Naive thymus-derived CD8-positive, alpha-beta T cell (primary cell): Measurements from ENCODE around the gene DTX4. TPM values are rescaled to one million over a fixed set of nuclear protein-coding genes. Genes with fewer than 3 reads are reported as not detected.
A peak's percentile ranks its signal among the peaks of the same experiment; 100 is the strongest.
"Not testable (repeated sequence)": the region's sequence is repeated elsewhere in the genome, so short reads cannot be mapped to it uniquely, and the experiment has no call there.

Source experiments
- ATAC-seq, 2 donors: fragments of 150-1000 bp; cut with Tn5 transposase in 1 of 2; sonication (Bioruptor Pico), chemical (Tn5 transposase) in 1 of 2; 1 replicate in 1 of 2; 2 replicates in 1 of 2; pipeline ENCODE4 v1.10.0; 2021; ENCODE audit warnings: mild to moderate bottlenecking in 2 of 2, moderate library complexity in 2 of 2
- POLR2A ChIA-PET: fragments of 350-600 bp; sonication (Branson Sonifier 250); formaldehyde crosslinking; loops from one replicate; lab custom pipeline; 2021; ENCODE audit warnings: antibody characterized with exemption; lab: Charles Lee
- DNase-seq, 10 donors: peaks; one replicate each; pipeline versions ENCODE4 v3.0.0 to v3.0.0-alpha.2; 2020 to 2022
- H3K27ac Mint-ChIP-seq, 10 donors: one replicate each; pipeline ENCODE4 v1.8.0; 2020 to 2022; ENCODE audit warnings: mild to moderate bottlenecking in 10 of 10, mixed read lengths in 10 of 10, moderate library complexity in 4 of 10, inconsistent platforms in 1 of 10
- H3K27me3 Mint-ChIP-seq, 5 donors: one replicate each; pipeline ENCODE4 v1.8.0; 2021 to 2022; ENCODE audit warnings: mixed read lengths in 5 of 5
- H3K36me3 Mint-ChIP-seq, 3 donors: one replicate each; pipeline ENCODE4 v1.8.0; 2020 to 2022; ENCODE audit warnings: mixed read lengths in 3 of 3, mild to moderate bottlenecking in 2 of 3, inconsistent platforms in 1 of 3
- H3K4me1 Mint-ChIP-seq, 4 donors: one replicate each; pipeline ENCODE4 v1.8.0; 2021 to 2022; ENCODE audit warnings: mixed read lengths in 4 of 4
- H3K4me3 Mint-ChIP-seq, 10 donors: one replicate each; pipeline ENCODE4 v1.8.0; 2020 to 2022; ENCODE audit warnings: mild to moderate bottlenecking in 10 of 10, mixed read lengths in 10 of 10, moderate library complexity in 6 of 10, inconsistent platforms in 1 of 10
- H3K9me3 Mint-ChIP-seq, 9 donors: one replicate each; pipeline ENCODE4 v1.8.0; 2020 to 2022; ENCODE audit warnings: mixed read lengths in 9 of 9, mild to moderate bottlenecking in 3 of 9, inconsistent platforms in 1 of 9, moderate library complexity in 1 of 9
- polyA plus RNA-seq, 3 donors: library from polyadenylated mRNA; unstranded; fragments of 300-500 nt; fragmentation: Illumina TruSeq; gene quantifications; one replicate each; pipeline ENCODE4 v1.2.3, GENCODE V29; 2021
- total RNA-seq, 8 experiments: library from RNA in 2 of 8; stranded (reverse) in 2 of 8; gene quantifications; one replicate each; pipeline ENCODE4 v1.2.3 and lab custom pipeline; 2021 to 2026

Gene DTX4
- total RNA-seq (1 to 10 TPM; 3.3 to 3.5 TPM), polyA plus RNA-seq (under 1 TPM; 0.02 to 0.64 (median 0.14) TPM), total RNA-seq (lab: John Stamatoyannopoulos, UW) (0.50 to 4.3 (median 2.2) reads per million in 6 experiments)

DNA sequence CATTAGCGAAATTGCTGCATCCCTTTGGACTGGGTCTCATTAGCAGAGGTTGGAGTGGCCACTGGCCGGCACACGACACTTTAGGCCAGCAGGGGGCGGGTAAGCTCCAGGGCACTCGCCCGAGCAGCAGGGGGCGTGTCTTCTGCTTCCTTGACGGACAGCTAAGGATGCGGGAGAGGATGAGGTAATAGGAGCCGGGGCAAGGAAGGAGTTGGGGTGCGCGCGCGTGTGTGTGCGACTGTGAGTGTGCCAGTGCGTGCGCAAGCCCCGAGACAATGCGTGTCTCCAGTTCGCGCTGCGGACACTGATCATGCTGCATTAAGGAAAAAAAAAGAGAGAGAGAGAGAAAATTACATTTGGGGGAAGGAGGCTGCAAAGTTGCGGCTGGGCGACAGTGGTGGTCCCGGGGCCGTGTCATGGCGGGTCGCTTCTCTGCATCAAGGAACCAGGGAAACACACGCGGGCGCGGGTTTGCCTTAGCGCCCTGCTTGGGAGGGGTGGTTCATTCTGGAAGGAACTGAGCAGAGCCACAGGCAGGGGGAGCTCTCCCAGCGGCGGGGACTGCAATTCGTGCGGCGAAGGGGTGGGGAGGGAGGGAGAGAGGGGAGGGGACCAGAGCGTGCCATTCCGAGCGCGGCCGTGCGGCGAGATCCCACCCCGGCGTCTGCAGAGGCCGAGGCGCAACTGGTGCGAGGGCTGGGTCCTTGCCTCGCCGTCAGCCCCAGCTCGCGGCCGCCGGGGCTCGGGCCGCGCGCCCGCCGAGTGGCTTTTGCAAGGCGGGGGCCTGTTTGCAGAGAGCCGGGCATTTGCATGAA, at the start of gene DTX4:
Gene DTX4 (plus strand): TSS at position 625 of the 815 bp plus-strand sequence. CDS start 464 bp downstream, outside the sequence.
- Mint-ChIP-seq H3K9me3 (no peaks in the 10 kb centered on the region), H3K36me3 (no peaks in the 10 kb centered on the region), H3K27ac (peak within 1 kb of the TSS in 7 of 10 donors; percentile 34 to 86 (median 58)), H3K4me3 (peak within 1 kb of the TSS; percentile 79 to 95 (median 90)), H3K4me1 (peaks cover 6 to 17% (median 12%) of the 10 kb centered on the region in 4 donors), H3K27me3 (peaks cover 0 to 11% (median 0%) of the 10 kb centered on the region in 5 donors)
- peak; percentile 78 to 93 (median 85) for DNase-seq
- POLR2A ChIA-PET: interaction anchor here (0.8 to 1.2 kb wide), 5 partner anchors 27 to 258 kb away, joined by 3 to 4 read pairs (median 3); no protein-coding TSS in a partner anchor
- peak; percentile 85 to 89 for ATAC-seq

DNA sequence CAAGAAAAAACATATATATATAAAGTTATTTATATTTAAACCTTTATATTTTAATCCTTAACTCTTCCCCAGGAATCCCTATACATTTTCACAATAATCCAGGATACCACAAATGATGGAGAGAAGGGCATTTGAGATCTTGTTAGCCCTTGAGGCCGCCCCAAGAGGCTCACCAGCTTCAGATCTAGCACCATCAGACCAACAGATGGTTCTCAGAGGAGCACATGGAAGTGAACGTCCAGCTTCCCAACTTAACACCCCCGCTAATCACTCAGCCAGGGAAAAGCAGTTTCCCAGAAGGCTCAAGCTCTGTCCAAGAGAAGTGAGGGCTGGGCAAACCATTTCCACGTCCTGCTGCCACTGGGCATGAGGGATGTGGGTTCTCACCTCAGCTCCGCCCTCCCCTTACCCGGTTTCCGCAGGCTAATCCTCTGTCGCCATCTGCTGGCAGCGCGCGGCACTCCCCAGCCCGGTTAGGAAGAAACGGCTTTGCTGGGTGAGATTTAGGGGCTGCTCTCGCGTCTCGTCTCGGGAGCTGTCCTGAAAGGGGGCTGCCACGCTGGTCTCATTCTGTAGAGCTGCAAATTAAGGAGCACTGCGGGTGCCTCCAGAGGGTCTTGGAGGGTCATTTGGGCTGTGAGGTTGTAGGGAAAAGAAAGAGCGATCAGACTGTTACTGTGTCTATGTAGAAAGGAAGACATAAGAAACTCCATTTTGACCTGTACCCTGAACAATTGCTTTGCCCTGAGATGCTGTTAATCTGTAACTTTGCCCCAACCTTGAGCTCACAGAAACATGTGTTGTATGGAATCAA, 36.1 kb upstream of the DTX4 start:
- Mint-ChIP-seq H3K36me3 (peaks cover 16 to 58% (median 39%) of the 10 kb centered on the region in 3 donors), H3K9me3 (peaks cover 0 to 19% (median 6%) of the 10 kb centered on the region in 9 donors)

DNA sequence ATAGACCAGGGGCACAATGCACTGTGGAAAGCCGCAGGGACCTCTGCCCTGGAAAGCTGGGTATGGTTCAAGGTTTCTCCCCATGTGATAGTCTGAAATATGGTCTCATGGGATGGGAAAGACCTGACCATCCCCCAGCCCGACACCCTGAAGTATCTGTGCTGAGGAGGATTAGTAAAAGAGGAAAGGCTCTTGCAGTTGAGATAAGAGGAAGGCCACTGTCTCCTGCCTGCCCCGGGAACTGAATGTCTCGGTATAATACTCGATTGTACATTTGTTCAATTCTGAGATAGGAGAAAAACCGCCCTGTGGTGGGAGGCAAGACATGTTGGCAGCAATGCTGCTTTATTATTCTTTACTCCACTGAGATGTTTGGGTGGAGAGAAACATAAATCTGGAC, 35.4 kb upstream of the DTX4 start:
- H3K4me3 Mint-ChIP-seq, H3K27me3 Mint-ChIP-seq, ATAC-seq, POLR2A ChIA-PET, DNase-seq: not testable (repeated sequence)
- peaks cover 11 to 51% (median 32%) of the 10 kb centered on the region in 3 donors for H3K36me3 Mint-ChIP-seq
- H3K4me1 Mint-ChIP-seq: peaks cover 4 to 19% (median 18%) of the 10 kb centered on the region in 4 donors
- peaks cover 0 to 12% (median 3%) of the 10 kb centered on the region in 9 donors for H3K9me3 Mint-ChIP-seq
- peak overlapping the region in 1 of 10 donors; percentile 45 for H3K27ac Mint-ChIP-seq

More for the DNA sequence above, 36.1 kb upstream of the DTX4 start:
- POLR2A ChIA-PET: interaction anchor here (0.6 to 1.3 kb wide), 2 partner anchors 9 to 396 kb away, joined by 3 read pairs; no protein-coding TSS in a partner anchor
- peak overlapping the region in 8 of 10 donors; percentile 14 to 82 (median 46) for H3K27ac Mint-ChIP-seq
- H3K4me1 Mint-ChIP-seq: peaks cover 4 to 12% (median 11%) of the 10 kb centered on the region in 4 donors
- ATAC-seq (peak; percentile 100), DNase-seq (peak; percentile 69 to 93 (median 85))
- H3K4me3 Mint-ChIP-seq: peak overlapping the region in 9 of 10 donors; percentile 47 to 77 (median 64)
- H3K27me3 Mint-ChIP-seq: no peaks in the 10 kb centered on the region

DNA sequence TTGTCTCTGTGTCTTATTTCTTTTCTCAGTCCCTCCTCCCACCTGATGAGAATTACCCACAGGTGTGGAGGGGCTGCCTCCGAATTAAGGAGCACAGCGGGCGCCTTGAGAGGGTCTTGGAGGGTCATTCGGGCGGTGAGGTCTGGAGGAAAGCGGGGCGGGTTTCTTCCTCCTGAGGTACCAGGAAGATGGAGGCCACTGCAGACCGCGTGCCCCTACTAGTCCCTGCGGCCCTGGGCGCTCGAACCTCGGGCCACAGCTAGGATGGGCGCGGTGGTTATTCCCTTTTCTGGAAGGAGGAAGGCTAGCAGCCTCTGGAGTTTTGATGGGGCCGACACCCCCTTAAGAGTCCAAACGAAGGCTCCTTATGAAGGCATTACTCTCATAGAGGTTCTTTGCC, 34.7 kb upstream of the DTX4 start:
- POLR2A ChIA-PET: no interaction called here
- DNase-seq (no peak), ATAC-seq (no peak)
- Mint-ChIP-seq H3K27me3 (no peaks in the 10 kb centered on the region), H3K27ac (no peak overlapping the region), H3K36me3 (peaks cover 9 to 45% (median 25%) of the 10 kb centered on the region in 3 donors), H3K9me3 (peaks cover 0 to 7% (median 1%) of the 10 kb centered on the region in 9 donors), H3K4me3 (no peak overlapping the region), H3K4me1 (peaks cover 8 to 25% (median 24%) of the 10 kb centered on the region in 4 donors)

DNA sequence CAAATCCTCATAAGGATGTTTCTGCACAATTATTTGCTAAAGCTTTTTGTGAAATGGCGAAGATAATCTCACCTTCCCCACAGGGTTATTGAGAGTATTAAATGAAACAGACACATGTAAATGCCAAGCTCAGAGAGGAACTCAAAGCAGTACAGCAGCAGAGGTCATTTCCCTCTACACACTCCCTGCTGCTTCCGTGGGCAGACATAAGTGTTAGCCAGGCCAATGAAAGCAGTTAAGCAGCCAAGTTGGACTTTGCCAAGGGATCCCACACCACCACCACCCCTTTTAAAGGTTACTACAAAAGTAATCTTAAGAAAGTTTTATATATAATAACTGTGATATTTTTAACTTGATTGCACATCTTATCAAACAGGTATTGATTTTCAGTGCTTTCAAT, 33.3 kb upstream of the DTX4 start:
- no peak for DNase-seq
- peak overlapping the region in 1 of 10 donors; percentile 28 for H3K27ac Mint-ChIP-seq
- peaks cover 0 to 30% (median 11%) of the 10 kb centered on the region in 3 donors for H3K36me3 Mint-ChIP-seq

DNA sequence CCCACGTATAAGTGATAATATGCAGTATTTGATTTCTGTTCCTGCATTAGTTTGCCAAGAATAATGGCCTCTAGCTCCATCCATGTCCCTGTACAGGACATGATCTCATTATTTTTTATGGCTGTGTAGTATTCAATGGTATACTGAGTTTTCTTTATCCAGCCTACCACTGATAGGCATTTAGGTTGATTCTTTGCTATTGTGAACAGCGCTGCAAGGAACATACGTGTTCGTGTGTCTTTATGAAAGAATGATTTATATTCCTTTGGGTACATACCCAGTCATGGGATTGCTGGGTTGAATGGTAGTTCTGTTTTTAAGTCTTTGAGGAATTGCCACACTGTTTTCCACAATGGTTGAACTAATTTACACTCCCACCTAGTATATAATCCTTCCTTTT, 30.7 kb upstream of the DTX4 start:
- Mint-ChIP-seq H3K4me1 (peaks cover 27 to 53% (median 49%) of the 10 kb centered on the region in 4 donors), H3K9me3 (no peaks in the 10 kb centered on the region), H3K4me3 (peak overlapping the region in 9 of 10 donors; percentile 3 to 98 (median 97)), H3K27me3 (no peaks in the 10 kb centered on the region), H3K27ac (peak overlapping the region in 6 of 10 donors; percentile 94 to 100 (median 98)), H3K36me3 (peaks cover 0 to 17% (median 4%) of the 10 kb centered on the region in 3 donors)
- no peak for ATAC-seq
- no peak for DNase-seq
- POLR2A ChIA-PET: no interaction called here

More for the DNA sequence above, 33.3 kb upstream of the DTX4 start:
- no peak overlapping the region for H3K4me3 Mint-ChIP-seq
- H3K4me1 Mint-ChIP-seq: peaks cover 19 to 40% (median 37%) of the 10 kb centered on the region in 4 donors
- no peaks in the 10 kb centered on the region for H3K27me3 Mint-ChIP-seq
- POLR2A ChIA-PET: no interaction called here
- ATAC-seq: no peak
- H3K9me3 Mint-ChIP-seq: no peaks in the 10 kb centered on the region

DNA sequence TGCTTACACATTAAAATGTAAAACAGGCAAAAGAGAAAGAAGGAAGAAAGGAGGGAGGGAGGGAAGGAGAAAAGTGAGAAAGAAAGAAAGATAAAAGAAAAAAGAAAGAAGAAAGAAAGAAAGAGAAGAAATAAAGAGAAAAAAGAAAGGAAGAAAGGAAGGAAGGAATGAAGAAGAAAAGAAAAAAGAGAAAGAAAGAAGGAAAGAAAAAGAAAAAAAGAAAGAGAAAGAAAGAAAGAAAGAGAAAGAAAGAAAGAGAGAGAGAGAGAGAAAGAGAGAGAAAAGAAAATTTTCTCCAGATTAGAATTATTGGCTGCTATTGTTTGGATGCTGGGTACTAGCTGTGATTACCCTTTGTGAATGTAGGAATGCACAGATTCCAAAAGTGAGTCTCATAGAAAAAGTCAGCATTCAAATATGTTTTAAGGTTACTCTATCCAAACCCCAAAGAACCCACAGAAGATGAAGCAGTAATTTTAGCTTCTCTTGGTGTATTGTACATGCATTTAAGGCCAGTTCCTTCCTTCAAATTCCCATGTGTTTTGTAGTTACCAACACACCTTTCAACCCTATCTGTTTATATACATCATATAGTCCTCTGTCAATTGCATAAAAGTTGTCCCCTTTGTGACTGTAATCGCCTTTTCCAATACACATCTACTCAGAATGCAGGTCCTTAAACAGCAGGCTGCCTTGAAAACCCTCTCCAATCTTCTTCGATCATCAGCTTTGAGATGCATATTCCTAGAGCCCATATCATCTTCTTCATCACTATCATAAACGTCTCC, 30.1 kb upstream of the DTX4 start:
- no peak for DNase-seq
- peak overlapping the region; percentile 94 to 100 (median 98) for H3K27ac Mint-ChIP-seq
- no peaks in the 10 kb centered on the region for H3K27me3 Mint-ChIP-seq
- peaks cover 27 to 54% (median 51%) of the 10 kb centered on the region in 4 donors for H3K4me1 Mint-ChIP-seq
- peak; percentile 0 for ATAC-seq
- H3K9me3 Mint-ChIP-seq: no peaks in the 10 kb centered on the region
- peaks cover 0 to 19% (median 4%) of the 10 kb centered on the region in 3 donors for H3K36me3 Mint-ChIP-seq
- POLR2A ChIA-PET: interaction anchor here (0.9 kb wide), 1 partner anchor 9 kb away, joined by 4 read pairs; no protein-coding TSS in a partner anchor
- H3K4me3 Mint-ChIP-seq: peak overlapping the region; percentile 94 to 99 (median 97)

DNA sequence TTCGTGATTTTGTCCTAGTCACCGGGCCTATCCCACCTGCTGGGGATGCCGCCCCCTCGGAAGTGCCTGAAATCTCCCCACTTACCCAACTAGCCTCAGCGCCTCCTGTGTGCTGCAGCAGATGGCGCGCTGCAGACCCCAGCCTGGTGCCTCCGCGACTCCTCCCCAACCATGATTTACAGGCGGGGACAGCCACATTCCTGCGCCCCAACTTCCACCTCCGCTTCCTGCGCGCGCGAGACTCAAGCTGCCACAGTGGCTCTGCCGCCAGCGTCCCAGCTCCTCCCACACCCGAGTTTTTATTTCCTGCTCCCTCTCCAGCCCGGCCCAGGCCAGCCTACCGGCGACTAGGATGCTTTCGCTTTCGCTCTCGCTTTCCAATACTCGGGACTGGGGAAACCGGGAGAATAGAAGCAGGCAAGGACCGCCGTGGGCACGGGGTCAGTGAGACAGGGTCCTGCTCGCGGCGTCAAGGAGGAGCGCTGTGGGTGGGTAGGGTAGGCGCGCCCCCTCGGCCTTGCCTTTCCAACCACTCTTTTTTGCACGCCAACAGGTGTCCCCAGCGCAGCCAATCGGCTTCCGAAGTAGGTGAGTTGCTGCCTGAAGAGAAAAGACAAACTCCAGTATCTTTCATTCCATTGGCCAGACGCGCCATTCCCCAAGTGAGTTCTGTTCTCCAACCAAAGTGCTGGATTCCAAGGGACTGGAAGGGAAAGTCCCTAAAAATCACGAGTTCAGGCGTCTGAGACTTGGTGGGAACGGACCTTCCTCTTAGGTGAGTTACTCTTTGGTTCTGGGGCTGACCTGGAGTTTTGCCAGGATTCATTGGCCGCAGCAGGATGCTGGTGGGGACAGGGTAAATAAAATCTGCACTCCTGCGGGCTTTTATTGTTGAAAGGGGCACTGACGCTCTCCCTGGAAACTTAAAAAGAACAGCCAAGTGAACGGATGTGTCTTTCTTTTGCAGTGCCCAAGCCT, 29.1 kb upstream of the DTX4 start, which contains the start of gene FAM111A:
Gene FAM111A (plus strand): TSS at position 327 of the 978 bp plus-strand sequence. CDS start 6,017 bp downstream, outside the sequence.
- Mint-ChIP-seq H3K36me3 (peaks cover 2 to 21% (median 4%) of the 10 kb centered on the region in 3 donors), H3K27me3 (no peaks in the 10 kb centered on the region), H3K4me3 (peak within 1 kb of the TSS; percentile 94 to 99 (median 97)), H3K9me3 (no peaks in the 10 kb centered on the region), H3K27ac (peak within 1 kb of the TSS; percentile 94 to 100 (median 98)), H3K4me1 (peaks cover 27 to 64% (median 52%) of the 10 kb centered on the region in 4 donors)
- DNase-seq: peak; percentile 73 to 90 (median 87)
- POLR2A ChIA-PET: interaction anchor here (0.9 kb wide), 1 partner anchor 8 kb away, joined by 4 read pairs; no protein-coding TSS in a partner anchor
- peak; percentile 84 to 85 for ATAC-seq

DNA sequence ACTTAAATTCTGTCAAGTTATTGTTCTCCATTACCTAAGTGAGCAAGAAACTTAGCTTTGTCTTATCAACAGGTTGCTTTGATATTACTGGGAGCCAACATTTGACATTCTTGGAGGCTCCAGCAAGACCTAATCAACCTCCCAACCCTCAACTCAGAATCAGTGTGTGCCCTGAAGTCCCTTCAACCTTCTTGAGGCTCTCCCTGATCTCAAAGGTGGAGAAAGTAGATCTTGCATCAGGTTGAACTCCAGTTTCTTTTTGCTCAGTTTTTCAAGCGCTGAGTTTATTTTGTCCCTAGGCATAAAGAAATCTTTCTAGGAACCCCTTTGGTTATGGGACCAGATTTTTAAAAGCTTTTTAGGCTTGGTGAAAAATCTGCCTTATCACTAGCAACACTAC, 27.8 kb upstream of the DTX4 start:
- Mint-ChIP-seq H3K9me3 (no peaks in the 10 kb centered on the region), H3K4me1 (peaks cover 28 to 73% (median 52%) of the 10 kb centered on the region in 4 donors), H3K27ac (peak overlapping the region; percentile 94 to 100 (median 98)), H3K4me3 (peak overlapping the region; percentile 94 to 99 (median 97)), H3K27me3 (no peaks in the 10 kb centered on the region), H3K36me3 (peaks cover 4 to 28% (median 8%) of the 10 kb centered on the region in 3 donors)
- DNase-seq: no peak
- POLR2A ChIA-PET: interaction anchor here (1.0 to 1.6 kb wide), 3 partner anchors 9 to 69 kb away, joined by 3 to 4 read pairs (median 3); partner anchors contain the start of gene MPEG1
- ATAC-seq: no peak
